M059J (cell line): ENCODE results near the gene RFX3. TPM values are rescaled to one million over a fixed set of nuclear protein-coding genes. Genes with fewer than 3 reads are reported as not detected.

Experiments used
- DNase-seq: peaks from one replicate; pipeline ENCODE4 v3.0.0-alpha.2; 2012; ENCODE audit warnings: low read depth
- total RNA-seq: library from RNA; depleted of rRNA; stranded (reverse); fragments of >200 nt; shearing (Covaris generic); gene quantifications from 2 replicates; pipeline ENCODE4 v1.2.3, GENCODE V29; 2014

RFX3 gene
- total RNA-seq, 1 experiment from 2014 or later = 3.1 TPM

- no peak for DNase-seq
These were observed 12.5 kb downstream of the RFX3 start for GRCh38 chr9:3513265-3513818.

GRCh38 chr9:3511551-3511950, 14.2 kb downstream of the RFX3 start:
- peak; percentile 34 for DNase-seq

GRCh38 chr9:3510796-3511195, 15.0 kb downstream of the RFX3 start:
- no peak for DNase-seq

GRCh38 chr9:3509926-3510325, 15.9 kb downstream of the RFX3 start:
- DNase-seq = no peak

DNA sequence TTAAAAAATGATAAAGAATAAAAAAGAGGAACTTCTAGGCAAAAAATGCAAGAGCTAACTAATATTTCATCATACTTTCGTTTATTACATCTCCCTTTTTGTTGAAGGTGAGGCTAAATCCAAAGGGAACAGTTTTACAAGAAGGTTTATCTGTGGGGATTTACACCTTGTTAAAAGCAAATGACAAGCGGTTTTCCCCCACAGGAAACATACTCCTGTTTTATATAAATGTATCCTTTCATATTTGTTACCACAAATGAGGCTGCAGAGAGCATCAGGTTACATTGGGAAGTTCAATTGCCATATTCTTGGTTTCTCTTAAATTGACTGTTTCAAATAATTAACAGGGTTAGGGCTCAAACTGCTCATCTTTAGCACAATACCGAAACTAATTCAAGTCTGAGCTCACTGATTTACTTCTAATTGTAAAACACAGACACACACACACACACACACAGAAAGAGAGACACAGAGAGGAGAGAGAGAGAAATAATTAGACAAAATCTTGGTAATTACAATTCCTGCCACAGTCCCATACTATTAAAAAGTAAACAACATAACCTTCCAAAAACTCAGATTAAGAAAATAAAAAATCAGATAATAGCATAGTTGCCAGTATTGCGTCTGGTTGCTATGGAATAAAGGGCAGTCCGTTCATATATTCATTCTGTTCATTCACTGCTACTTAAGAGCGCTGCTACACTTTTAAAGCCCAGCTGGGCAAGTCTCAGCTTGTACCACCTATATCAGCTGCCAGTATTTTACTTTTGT, 17.1 kb downstream of the RFX3 start:
- peak; percentile 45 for DNase-seq

DNA sequence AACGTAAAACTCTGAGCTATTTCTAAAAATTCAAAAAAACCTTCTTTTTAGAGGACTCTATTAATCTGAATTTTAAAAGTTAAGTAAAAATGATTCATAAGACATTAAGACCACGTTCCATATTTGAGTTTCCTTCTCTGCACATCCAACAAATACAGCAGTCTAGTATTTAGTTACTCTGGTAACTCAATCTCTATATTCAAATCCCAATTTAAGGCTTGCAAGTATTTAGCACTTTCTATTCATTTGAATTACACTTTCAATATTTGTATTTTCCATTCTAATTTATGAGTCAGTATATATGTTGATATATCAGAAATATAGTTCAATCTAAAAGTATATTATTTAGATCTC, 17.7 kb downstream of the RFX3 start:
- no peak for DNase-seq

DNA sequence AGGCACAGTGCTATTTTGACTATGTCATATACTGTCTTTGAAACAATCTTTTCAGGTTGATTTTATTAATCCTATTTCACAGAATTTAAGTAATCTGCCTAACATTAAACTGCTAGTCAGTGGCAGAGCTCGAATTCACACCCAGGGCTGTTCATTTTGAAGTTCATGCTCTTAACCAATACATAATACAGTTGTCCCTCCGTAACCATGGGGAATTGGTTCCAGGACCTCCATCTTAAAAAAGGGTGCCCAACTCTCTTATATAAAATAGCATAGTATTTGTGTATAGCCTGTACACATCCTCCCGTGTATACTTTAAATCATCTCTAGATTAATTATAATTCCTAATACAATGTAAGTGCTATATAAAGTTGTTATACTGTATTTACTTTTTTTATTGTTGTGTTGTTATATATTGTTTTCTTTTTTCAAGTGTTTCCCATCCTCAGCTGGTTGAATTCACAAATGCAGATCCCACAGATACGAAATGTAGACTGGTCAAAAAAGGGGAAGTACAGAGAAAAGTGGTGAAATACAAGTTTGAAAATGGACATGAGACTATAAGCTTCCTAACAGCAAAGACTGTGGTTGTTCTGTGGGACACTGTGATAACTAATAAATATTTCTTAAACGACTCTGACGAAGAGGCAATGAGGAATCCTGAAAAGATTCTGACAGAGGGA, 18.3 kb downstream of the RFX3 start:
- no peak for DNase-seq

GRCh38 chr9:3506164-3506563, 19.6 kb downstream of the RFX3 start:
- DNase-seq = no peak

- no peak for DNase-seq
These were observed 23.0 kb downstream of the RFX3 start for GRCh38 chr9:3502560-3503398.

- DNase-seq = no peak
These were observed 25.8 kb downstream of the RFX3 start for GRCh38 chr9:3500044-3500443.

GRCh38 chr9:3498691-3499090, 27.1 kb downstream of the RFX3 start:
- peak; percentile 68 for DNase-seq

- no peak for DNase-seq
These were observed 27.9 kb downstream of the RFX3 start for GRCh38 chr9:3497857-3498256.

- DNase-seq = no peak
These were observed 28.4 kb downstream of the RFX3 start for GRCh38 chr9:3497401-3497800.

GRCh38 chr9:3495855-3496254, 29.9 kb downstream of the RFX3 start:
- no peak for DNase-seq

- no peak for DNase-seq
These were observed 33.6 kb downstream of the RFX3 start for GRCh38 chr9:3492214-3492613.

DNA sequence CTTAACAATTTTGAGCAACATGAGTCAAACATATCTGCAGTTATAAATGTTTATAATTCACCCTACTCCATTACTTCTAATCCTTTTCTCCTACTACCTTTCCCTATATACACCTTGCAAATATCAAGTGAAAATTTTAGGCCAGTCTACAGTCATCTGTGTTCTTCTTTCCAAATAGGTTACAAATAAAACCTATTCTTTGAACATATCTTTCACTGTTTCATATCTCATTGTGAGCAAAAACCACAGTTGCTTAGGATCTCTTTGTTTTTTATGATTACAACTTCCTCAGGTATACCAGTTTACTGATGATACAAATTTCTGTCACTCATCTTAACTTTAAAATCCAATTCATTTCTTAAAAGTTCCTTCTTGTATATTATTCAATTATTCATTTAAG, 34.4 kb downstream of the RFX3 start:
- no peak for DNase-seq

GRCh38 chr9:3490957-3491356, 34.8 kb downstream of the RFX3 start:
- DNase-seq = no peak

DNA sequence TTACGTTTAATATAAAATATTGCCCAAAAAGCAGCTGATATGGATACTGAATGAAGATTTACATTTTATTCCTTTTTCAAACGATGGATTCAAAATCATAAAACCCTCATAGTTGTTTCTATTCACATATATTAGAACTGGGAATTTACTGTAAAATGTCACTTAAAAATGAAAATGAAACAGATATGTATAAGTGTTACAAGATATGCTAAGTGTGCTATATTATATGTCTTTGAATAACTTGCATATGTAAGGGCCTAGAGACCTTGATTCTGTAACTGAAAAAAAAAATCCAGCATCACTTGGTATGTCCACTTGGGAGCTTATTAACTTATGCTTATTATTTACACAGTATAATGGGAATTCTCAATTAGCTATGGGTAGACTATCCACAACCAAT, 43.2 kb downstream of the RFX3 start:
- DNase-seq = no peak

DNA sequence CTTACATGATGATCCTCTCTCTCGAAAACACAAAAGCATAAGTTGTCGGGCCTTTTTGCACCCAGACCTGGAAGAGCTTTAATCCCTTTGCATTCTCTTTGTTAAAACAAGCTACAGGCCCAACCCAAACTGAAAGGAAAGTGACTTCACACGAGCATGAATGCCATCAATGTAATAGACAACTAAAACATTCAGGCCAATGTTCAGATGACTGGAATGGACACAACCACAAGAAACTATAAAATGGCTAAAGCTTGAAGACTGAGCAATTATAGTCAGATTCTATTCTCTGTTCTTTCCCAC, 45.5 kb downstream of the RFX3 start:
- peak; percentile 25 for DNase-seq

DNA sequence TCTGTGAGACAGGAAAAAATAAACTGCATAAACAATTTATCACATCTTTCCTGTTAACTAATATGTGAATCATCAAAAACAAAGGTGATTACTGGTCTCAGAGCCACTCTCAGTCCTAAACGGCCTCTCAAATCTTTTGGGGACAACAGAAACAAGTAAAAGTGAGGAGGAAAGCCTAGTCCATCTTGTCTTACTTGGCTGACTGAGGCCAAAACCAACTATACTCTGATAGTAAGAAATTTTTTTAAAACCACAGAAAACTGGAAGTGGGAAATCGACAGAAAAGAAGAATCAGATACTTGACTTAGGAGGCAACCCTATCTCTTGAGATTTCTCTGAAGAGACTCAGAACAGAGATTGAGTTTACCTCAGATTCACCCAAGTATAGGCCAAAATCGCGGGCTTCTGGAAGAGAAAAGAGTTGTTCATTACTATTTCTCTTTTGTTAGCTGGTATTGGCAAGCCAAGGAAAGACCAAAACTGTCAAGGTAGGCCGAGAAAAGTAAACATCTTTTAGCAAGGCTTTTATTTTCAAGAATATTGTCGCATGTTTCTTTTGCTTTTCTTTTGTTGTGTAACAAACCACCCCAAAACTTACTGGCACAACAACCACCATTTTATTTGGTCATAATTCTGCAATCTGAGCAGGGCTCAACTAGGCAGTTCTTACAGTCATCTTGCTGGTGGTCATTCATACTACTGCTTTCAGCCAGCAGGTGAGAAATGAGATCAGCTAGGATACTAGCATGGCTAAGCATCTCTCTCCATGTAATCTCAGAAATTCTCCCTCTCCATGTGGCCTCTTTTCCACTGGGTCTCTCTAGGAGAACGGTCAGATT, 46.1 kb downstream of the RFX3 start:
- DNase-seq = peak; percentile 12

GRCh38 chr9:3478549-3478953, 47.2 kb downstream of the RFX3 start:
- peak; percentile 89 for DNase-seq
